Keratinocyte (primary cell): ENCODE results near the gene FANCF.

Experiments
- CTCF ChIP-seq, 3 experiments: IDR thresholded peaks in 1 of 3; conservative IDR thresholded peaks in 1 of 3; optimal IDR thresholded peaks in 1 of 3; 2 replicates in 2 of 3; 3 replicates in 1 of 3; pipeline versions ENCODE3 to v1.5.1; 2011; ENCODE audit warnings: low read length in 3 of 3, mild to moderate bottlenecking in 3 of 3, moderate library complexity in 2 of 3, control low read depth in 1 of 3, inconsistent platforms in 1 of 3; ENCODE audit not compliant: insufficient read depth in 2 of 3; ENCODE audit errors: extremely low read depth in 1 of 3
- EZH2 ChIP-seq: IDR thresholded peaks from one replicate; pipeline ENCODE4 v1.6.1; 2012; ENCODE audit warnings: inconsistent platforms, mild to moderate bottlenecking, low read length, moderate library complexity

DNA sequence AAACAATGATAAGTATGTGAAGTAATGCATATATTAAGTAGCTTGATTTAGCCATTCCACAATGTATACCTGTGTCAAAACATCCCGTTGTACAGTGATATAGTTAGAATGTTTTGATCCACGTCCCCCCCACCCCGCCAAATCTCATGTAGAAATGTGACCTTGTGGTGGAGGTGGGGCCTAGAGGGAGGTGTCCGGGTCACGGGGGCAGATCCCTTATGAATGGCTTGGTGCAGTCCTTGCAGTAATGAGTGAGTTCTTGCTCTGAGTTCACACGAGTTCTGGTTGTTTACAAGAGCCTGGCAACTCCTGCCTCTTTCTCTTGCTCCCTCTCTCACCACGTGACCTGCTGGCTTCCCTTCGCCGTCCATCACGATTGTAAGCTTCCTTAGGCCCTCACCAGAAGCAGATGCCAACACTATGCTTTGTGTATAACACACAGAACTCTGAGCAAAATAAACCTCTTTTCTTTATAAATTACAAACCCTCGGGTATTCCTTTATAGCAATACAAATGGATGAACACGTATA is 41.6 kb downstream of the FANCF start:
- TF ChIP-seq CTCF (optimal IDR thresholded peaks at IDR 0.05 in 1 of 3, IDR thresholded peaks at IDR 0.05 in 1 of 3, conservative IDR thresholded peaks at IDR 0.05 in 1 of 3; ENCODE audit: extremely low read depth in 1 of 3, insufficient read depth in 2 of 3, low read length in 3 of 3) (no peak), EZH2 (no peak)
